ENCODE measurements around the gene GLRA1.
A peak's percentile ranks its signal among the peaks of the same experiment; 100 is the strongest.
"Not testable (repeated sequence)": the region's sequence is repeated elsewhere in the genome, so short reads cannot be mapped to it uniquely, and the experiment has no call there.

The GLRA1 gene

DNA sequence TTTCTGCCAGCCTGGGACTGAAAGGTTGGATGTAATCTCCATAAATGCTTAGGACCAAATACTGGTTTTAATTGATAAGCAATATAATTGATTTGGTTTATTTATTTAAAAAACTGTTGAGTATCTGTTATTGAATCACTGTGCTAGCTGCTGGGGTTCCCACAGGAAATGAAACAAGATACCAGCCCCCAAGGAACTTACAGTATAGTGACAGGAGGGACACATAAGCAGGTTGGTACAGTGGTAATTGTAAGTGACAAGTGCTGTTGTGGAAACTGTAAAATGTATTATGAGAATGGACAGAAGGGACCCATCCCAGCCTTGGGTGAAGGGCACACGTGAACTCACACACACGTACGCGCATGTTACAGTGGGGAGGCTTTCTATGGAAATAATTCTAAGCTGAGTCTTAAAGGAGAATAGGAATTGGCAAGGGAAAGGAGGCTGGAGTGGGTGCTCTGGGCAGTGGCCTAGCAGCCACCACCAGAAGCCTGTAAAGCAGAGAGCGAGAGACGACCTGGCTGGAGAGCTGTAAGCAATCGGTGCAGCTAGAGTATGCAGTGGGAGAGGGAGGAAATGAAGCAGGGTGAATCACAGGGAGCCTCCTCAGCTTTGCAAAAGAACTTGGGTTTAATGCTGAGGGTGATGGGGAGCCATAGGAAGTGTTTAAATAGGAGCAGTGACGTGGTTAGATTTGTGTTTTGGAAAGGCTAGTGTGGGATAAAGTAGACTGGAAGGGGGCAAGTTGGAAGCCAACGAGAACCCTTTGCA, 39.3 kb downstream of the GLRA1 start:
- DNase-seq (ENCODE audit: low read depth) = no peak

DNA sequence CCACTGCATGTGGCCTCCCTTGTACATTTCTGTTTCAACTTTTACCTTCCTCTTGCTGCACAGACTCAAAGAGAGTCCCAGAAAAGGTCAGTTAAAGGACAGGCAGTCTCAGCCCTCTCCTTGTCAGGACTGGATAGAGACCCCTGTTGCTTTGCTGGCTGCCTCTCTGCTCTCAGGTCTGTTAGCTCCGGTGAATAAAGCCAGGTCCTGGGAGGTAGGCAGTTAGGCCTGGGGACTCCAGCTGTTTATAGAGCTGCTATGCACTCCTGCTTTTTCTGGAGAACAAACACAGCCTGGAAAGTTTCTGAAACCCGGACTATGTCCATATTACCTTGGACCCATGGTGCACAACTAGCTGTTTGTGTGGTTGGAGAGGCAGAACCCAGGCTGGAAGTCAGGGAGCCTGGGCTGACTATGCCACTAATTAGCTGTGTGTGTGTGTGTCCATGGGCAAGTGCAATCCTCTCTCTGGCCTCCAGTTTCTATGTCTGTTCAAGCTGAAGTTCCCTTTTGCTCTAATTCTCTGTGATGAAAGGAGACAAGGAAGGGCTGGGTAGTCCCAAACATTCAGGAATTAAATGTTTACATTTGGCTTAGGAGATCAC, 42.9 kb downstream of the GLRA1 start:
- DNase-seq (ENCODE audit: low read depth) = no peak

DNA sequence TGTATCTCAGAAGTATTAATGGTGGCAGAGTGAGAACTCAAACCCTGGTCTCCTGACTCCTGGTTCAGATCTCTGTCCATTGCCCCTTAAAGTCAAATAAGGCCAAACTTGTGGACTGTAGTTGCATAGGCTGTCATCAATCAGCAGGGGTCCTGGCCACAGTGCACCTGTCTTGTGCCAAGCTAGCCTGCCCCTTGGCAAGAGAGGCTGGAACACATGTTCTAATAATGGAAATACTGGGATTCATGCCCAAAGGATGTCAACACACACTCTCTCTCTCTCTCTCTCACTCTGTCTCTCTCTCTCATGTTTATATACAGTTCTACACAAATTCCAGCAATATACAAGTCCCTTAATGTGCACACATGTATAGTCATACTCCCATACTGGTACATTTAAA, 44.3 kb downstream of the GLRA1 start:
- no peak for DNase-seq (ENCODE audit: low read depth)

DNA sequence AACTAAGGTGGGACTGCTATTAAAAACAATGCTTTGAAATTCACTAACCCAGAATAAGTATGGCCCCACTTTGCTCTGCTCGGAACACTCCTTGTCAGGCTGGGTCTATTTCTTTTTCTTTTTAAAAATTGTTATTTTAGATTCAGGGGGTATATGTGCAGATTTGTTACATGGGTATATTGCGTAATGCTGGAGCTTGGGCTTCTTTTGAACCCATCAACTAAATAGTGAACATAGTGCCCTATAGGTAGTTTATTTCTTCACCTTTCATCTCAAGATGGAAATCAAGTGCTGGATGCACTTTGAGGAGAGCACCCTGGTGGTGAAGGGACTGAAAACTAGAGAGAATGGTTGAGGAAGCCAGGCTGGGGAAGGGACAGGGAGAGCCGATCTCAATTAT, 51.0 kb downstream of the GLRA1 start:
- no peak for DNase-seq (ENCODE audit: low read depth)

DNA sequence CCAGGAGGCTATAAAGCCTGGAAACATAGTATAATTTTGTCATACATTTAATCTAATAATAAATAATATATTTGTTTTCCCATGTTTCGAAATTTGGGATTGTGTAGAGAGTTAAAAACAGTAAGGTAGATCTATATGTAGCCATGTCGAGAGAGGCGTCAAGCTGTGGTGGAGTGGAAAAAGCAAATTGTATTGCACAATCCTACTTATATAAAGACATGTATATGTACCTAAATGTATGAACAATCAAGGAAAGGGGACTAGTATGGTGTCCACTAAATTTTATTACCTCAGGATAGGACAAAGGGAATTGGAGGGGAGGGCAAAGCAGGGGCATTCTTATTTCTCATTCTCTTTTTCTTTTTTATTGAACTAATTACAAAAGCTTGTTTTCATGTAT, 52.0 kb downstream of the GLRA1 start:
- no peak for DNase-seq (ENCODE audit: low read depth)

DNA sequence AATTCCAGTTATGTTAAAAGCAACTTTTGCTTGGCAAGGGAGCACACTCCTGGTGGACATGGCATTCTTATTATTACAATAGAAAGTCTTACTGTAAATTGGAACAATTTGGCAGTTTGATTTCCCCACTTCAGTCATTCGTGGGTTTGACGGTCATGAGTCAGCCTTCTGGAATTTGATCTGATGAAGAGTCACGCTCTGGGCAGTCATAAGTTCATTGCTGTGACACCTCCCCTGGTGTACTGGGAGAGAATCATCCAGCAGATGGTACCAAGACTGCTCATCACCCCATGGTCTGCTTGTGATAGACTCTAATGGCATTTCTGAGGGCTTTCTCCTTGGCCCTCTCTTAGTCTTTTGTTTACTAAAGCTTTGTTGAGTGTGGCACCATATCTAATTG, 53.8 kb downstream of the GLRA1 start:
- peak; percentile 67 for DNase-seq (ENCODE audit: low read depth)

DNA sequence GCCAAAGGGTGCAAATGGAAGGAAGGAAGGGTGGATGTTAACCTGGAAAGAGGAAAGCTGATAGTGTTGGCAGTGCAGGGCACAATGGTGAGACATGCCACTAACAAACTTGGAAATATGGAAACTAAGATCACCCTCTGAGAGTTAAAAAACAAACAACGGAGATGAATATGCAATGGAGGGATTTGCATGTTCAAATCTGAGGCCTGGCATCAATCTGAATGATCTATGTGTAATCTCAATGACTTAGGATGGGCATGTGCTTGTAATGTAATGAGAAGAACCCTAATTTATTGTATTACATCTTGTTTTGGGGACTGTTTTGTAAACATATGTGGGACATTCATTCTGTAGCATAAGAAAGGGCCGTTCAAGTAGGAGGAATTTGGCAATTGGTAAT, 54.4 kb downstream of the GLRA1 start:
- DNase-seq (ENCODE audit: low read depth) = no peak

DNA sequence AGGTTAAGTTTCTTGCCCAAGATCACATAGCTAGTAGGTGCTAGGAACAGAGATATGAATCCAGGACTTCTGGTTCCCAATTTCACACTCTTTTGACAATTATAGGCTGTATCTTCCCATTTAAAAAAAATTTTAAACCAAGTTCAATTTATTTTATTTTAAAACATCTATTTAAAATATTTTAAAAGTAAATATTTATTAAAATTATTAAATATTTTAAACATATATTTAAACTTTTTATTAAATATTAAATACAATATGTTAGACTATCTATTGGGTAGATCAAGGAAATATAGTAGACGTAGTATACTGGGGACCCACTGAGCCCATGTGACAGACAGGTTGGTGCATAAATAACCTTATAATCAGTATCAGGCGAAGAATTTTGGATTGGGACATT, 54.8 kb downstream of the GLRA1 start:
- DNase-seq (ENCODE audit: low read depth) = no peak

DNA sequence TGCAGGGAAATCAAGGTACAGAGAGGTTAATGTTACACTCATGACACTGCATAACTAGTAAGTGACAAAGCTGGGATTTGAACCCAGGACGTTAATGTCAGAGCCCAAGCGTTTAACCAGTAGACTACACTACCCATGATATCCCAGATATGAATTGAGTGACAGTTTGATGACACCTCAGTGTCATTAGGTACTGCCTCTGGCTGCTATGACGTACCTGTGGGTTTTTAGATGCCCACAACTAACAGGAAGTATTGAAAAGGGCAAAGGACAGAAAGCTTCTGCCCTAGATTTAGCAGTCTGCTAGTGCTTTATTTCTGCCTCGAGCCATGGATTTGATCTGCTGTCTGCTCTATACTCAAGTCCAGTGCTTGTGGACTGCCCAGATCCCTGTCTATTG, 56.2 kb downstream of the GLRA1 start:
- DNase-seq (ENCODE audit: low read depth) = no peak

DNA sequence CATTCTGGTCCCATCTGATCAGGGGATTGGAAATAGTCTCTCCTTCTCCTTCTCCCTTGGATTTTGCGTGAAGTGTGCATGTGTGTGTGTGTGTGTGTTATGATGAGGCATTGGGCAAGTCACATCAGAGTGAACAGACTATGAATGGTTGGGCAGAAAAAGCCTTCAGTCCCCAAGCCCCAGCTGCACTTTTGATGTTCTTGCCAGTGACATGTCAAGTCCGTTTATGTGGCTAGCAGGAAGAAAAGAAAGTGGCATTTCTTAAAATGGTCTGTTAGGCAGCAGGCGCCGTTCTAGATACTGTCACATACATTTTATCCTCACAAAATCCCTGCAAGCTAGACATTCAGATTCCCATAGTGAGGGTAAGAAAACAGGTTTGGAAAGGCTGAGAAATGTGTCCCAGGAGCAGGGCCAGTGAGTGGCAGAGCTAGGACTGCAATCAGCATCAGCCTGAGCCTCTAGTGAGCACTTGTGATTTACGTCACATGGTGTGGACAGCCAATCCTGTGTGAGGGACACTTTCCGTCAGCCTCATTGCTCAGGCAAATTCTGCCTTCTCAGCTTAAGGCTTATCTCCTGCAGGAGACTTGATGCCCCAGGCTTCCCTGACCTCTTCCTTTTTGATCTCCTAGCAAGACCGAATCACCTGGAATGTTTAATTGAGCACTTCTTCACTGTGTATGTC, 60.4 kb downstream of the GLRA1 start:
- no peak for DNase-seq (ENCODE audit: low read depth)

DNA sequence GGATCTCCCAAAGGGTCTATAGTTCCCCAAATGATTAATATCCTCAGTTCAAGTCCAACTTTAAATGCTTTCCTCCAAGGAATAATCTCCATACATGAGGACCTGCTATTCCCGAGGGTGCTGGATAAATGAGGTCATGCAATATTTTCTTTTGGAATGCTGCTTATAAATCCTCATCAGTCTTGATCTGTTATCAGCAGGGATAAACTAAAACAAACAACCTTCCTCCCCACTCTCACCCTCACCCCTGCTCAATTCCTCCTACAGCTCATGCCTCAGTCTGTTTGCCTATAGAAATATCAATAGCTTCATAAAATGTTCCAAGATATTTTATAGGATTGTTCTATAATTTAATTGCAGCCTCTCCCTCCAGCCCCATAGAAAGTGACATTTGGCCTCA, 61.1 kb downstream of the GLRA1 start:
- no peak for DNase-seq (ENCODE audit: low read depth)

DNA sequence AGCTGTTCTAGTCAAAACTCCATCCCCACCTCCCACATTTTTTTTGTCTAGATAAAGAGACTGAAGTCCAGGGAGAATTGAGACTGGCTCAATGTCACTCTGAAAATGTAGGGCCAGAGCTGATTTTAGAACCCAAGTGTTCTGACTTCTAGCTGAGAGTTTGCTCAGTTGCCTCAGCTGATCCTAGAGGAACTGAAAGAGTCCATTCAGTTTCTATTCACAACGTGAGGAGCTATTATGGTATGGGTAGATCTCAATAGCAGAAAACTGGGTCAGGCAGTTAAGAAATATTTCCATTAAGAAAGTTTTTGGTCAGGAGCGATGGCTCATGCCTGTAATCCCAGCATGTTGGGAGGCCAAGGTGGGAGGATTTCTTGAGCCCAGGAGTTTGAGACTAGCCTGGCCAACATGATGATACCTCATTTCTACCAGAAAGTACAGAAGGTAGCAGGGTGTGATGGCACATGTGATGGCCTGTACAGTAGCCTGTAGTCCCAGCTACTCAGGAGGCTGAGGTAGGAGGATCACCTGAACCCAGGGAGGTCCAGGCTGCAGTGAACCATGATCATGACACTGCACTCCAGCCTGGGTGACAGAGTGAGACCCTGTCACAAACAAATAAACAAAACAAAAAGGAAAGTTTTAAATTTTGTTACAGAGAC, 61.7 kb downstream of the GLRA1 start:
- no peak for DNase-seq (ENCODE audit: low read depth)

DNA sequence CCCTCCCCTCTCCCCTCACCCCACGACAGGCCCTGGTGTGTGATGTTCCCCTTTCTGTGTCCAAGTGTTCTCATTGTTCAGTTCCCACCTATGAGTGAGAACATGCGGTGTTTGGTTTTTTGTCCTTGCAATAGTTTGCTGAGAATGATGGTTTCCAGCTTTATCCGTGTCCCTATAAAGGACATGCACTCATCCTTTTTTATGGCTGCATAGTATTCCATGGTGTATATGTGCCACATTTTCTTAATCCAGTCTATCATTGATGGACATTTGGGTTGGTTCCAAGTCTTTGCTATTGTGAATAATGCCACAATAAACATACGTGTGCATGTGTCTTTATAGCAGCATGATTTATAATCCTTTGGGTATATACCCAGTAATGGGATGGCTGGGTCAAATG, 63.8 kb downstream of the GLRA1 start:
- not testable (repeated sequence) for DNase-seq (ENCODE audit: low read depth)

DNA sequence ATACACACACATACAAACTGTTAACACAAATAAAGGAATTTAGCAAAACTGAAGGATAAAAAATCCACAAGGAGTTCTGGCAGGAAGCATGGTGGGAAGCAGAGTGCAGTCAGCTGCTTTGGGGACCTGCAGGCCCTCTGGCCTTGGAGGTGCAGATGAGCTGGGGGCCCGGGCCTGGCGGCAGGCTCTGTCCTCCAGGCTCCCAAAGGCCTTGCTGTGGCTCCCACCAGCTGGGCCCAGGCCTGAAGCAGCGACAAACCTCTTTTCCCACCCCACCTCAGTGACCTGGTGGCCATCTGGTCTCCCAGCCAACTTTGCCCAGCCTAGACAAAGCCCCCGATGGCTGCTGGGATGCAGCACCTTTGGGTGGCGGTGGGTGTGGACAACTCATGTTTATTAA, 67.8 kb downstream of the GLRA1 start:
- DNase-seq (ENCODE audit: low read depth) = no peak

DNA sequence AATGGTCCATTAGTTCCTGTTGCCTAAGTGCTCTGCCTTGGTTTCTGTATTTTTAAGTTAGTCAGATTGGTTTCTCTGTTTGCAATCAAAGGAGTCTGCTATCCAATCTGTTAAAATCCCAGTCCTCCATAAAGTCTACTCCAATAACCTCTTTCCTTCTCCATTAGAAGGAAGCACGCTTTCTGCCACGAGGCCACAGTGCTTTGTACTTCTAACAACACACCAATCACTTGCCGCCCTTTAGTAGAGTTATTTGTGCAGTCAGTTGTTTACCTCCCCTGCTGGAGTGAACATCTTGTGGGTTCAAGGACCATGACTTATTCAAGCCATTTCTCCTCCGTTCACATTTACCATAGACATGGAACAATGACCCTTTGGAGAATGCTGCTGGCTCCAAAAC, 69.0 kb downstream of the GLRA1 start:
- DNase-seq (ENCODE audit: low read depth) = no peak

DNA sequence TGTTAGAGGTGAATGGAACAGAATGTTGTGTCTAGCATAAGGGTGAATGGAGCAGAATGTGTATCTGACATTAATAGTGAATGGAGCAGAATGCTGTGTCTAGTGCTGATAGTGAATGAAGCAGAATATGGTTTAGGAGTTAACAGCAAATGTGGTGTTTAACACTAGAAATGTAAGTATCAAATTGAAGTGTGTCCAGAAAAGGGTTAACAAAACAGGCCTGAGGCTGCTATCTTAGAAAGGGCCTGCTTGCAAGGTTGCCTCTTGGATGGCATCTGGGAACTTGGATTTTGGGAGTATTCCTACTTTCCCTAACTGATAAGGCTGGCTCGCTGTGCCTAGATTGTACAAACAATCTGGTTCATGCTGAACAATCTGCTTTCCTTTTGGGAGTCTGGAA, 76.8 kb downstream of the GLRA1 start:
- no peak for DNase-seq (ENCODE audit: low read depth)

DNA sequence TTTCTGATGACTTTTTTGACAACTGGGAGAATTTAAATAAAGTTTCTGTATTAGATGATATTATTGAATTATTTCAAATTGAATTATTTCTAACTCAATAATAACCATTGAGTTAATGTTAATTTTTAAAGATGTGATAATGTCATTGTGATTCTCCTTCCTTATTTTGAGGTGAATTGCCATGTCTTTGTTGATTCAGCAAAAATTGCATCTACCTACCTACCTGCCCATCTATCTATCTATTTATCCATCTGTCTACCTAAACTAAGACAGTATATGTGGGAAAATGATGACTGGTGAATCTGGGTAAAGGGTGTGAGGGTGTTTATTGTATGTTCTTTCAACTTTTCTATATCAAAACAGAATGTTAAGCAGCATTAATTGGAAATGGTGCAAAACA, 77.9 kb downstream of the GLRA1 start:
- no peak for DNase-seq (ENCODE audit: low read depth)

DNA sequence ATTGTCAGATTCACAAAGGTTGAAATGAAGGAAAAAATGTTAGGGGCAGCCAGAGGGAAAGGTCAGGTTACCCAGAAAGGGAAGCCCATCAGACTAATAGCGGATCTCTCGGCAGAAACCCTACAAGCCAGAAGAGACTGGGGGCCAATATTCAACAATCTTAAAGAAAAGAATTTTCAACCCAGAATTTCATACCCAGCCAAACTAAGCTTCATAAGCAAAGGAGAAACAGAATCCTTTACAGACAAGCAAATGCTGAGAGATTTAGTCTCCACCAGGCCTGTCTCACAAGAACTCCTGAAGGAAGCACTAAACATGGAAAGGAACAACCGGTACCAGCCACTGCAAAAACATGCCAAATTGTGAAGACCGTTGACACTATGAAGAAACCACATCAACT, 91.8 kb downstream of the GLRA1 start:
- not testable (repeated sequence) for DNase-seq (ENCODE audit: low read depth)

DNA sequence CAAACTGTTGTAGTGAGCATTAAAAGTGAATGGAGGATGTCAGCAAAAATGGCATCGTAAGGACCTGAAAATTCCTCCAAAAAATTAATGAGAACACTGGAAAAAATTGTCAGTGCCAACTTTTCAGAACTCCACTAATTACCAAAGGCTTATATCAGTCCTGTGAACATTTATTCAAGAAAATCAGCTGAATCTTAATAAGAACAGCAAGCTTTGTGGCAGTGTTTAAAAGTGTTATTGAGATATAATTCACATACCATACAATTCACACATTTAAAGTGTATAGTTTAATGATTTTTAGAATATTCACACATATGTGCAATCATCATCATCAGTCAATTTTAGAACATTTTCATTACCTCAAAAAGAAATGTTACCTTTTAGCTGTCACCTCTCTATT, 95.3 kb downstream of the GLRA1 start:
- DNase-seq (ENCODE audit: low read depth) = no peak

DNA sequence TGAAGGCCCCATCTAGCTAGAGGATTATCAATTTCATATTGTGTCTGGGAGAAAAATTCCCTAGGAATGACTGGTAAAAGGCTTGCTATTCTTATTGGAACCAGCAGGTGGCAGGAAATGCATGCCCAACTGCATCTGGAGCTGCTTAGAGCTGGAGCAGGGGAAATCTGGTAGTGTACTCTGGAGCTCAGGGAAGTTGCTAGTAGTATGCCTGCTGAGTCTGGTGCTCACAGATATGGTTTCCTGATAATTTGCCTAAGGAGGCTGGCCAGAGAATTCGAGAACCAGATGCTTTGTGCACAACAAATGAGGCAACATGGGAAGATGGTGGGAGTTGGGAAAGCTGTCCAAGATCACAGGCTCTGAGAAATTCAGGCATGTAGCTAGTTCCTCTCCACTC, 99.2 kb downstream of the GLRA1 start:
- no peak for DNase-seq (ENCODE audit: low read depth)

DNA sequence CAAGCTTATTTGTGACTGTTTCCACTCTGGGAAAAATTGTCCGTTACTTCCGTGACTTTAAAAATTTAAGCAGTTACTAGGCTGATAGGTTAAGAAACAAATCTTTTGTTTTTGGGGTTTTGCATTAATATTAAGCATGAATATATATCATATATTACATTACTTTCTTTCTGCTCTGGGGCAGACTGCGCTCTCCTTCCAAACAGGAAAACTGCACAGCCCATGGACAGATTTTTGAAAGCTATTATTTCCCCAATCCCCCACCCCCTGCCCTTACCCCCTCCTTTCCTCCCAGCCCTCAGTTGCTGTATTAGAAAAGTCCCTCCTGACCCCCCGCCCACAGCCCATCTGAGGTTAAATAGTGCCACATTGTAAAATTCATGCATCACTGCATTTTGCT, 102.5 kb downstream of the GLRA1 start:
- no peak for DNase-seq (ENCODE audit: low read depth)

DNA sequence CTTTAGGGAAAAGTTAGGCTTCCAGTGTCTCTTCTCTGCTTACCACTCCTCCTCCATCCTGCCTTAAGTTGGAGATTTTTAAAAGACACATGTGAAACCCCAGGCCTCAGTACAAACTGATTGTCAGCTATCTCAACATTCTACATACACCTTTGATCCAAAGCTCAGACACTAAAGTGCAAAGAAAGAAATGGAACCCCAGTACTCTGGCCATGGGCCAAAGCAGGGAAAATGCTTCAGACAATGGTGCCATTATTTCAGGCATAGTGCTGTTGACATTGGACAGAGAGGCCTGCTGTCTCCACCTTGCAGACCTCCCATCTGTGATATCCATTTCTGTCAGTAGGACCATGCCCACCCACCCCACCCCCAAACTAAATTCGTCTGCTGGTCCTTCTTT, 103.7 kb downstream of the GLRA1 start:
- no peak for DNase-seq (ENCODE audit: low read depth)

DNA sequence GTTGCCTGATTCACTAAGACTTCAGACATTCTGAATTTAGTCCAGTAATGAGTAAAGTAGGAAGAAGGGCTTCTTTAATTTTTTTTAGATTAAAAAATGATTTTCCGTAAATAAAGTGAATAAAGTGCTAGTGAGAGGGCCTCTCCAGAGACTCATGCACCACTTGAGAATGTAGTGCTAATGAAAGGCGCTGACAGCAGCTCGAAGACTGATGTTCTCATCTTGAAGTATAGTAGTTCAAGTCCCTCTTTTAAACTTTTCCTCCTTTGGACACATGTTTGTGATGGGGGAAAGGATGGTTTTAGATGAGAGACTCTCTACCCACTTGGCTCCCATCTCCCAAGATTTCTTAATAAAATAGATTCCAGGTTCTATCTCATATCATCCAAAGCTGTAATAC, 104.4 kb downstream of the GLRA1 start:
- no peak for DNase-seq (ENCODE audit: low read depth)

All from HS-27A (cell line).